GM23338 (cell line): ENCODE data around the gene MROH7. TPM values are rescaled to one million over a fixed set of nuclear protein-coding genes. Genes with fewer than 3 reads are reported as not detected.

Experiments used
- ATAC-seq: fragments of 200-7000 bp; cut with Tn5 transposase; 3 replicates; pipeline ENCODE4 v1.9.1; 2020
- DNase-seq: peaks from one replicate; pipeline ENCODE4 v3.0.0-alpha.2; 2015; ENCODE audit warnings: low spot score
- H2AFZ ChIP-seq: fragments of 200-600 bp; sonication (generic); 2 replicates; pipeline ENCODE4 v1.8.0; 2016; ENCODE audit warnings: antibody characterized with exemption, mild to moderate bottlenecking, moderate library complexity
- H3F3A ChIP-seq: fragments of 200-600 bp; sonication (generic); replicated peaks from 2 replicates; pipeline ENCODE4 v1.8.0; 2017; ENCODE audit warnings: antibody characterized with exemption, mixed run types, low read depth
- H3K27ac ChIP-seq: fragments of 200-600 bp; sonication (generic); 2 replicates; pipeline ENCODE4 v1.6.1; 2016; ENCODE audit warnings: low read depth
- H3K27me3 ChIP-seq: fragments of 200-600 bp; sonication (generic); 2 replicates; pipeline ENCODE4 v1.8.0; 2016; ENCODE audit warnings: mild to moderate bottlenecking, mixed run types, moderate library complexity; ENCODE audit not compliant: insufficient read depth
- H3K36me3 ChIP-seq: fragments of 200-600 bp; sonication (generic); 2 replicates; pipeline ENCODE4 v1.8.0; 2016; ENCODE audit warnings: mild to moderate bottlenecking; ENCODE audit not compliant: insufficient read depth
- H3K4me1 ChIP-seq: fragments of 200-600 bp; sonication (generic); 2 replicates; pipeline ENCODE4 v1.8.0; 2016; ENCODE audit warnings: mild to moderate bottlenecking, moderate library complexity; ENCODE audit not compliant: insufficient read depth
- H3K4me2 ChIP-seq: fragments of 200-600 bp; sonication (generic); 2 replicates; pipeline ENCODE4 v1.7.1; 2017; ENCODE audit warnings: mixed run types
- H3K4me3 ChIP-seq: fragments of 200-600 bp; sonication (generic); 2 replicates; pipeline ENCODE4 v1.6.1; 2016; ENCODE audit warnings: mixed run types
- H3K79me2 ChIP-seq: fragments of 200-600 bp; sonication (generic); replicated peaks from 2 replicates; pipeline ENCODE4 v1.8.0; 2017; ENCODE audit warnings: mild to moderate bottlenecking; ENCODE audit not compliant: insufficient read depth
- H3K9me2 ChIP-seq: fragments of 200-600 bp; sonication (generic); 2 replicates; pipeline ENCODE4 v1.8.0; 2017; ENCODE audit not compliant: insufficient read depth
- H4K20me1 ChIP-seq: fragments of 200-600 bp; sonication (generic); replicated peaks from 2 replicates; pipeline ENCODE4 v1.8.0; 2017; ENCODE audit warnings: mild to moderate bottlenecking; ENCODE audit not compliant: insufficient read depth
- H3K27ac Mint-ChIP-seq: 2 replicates; pipeline ENCODE4 v1.8.0; 2020; ENCODE audit warnings: inconsistent platforms, mild to moderate bottlenecking, moderate library complexity, mixed read lengths
- H3K27me3 Mint-ChIP-seq: 3 replicates; pipeline ENCODE4 v1.8.0; 2022; ENCODE audit warnings: low read depth, mild to moderate bottlenecking, moderate library complexity, mixed read lengths, inconsistent platforms; ENCODE audit not compliant: insufficient read depth, poor library complexity
- H3K36me3 Mint-ChIP-seq: 3 replicates; pipeline ENCODE4 v1.8.0; 2021; ENCODE audit warnings: low read depth, mild to moderate bottlenecking, inconsistent platforms, moderate library complexity, mixed read lengths
- H3K4me1 Mint-ChIP-seq: 3 replicates; pipeline ENCODE4 v1.8.0; 2020; ENCODE audit warnings: mild to moderate bottlenecking, inconsistent platforms, mixed read lengths
- H3K4me3 Mint-ChIP-seq: 3 replicates; pipeline ENCODE4 v1.8.0; 2021; ENCODE audit warnings: moderate library complexity, mild to moderate bottlenecking, inconsistent platforms, mixed read lengths
- H3K9me3 Mint-ChIP-seq: 3 replicates; pipeline ENCODE4 v1.8.0; 2020; ENCODE audit warnings: moderate library complexity, mild to moderate bottlenecking, inconsistent platforms, mixed read lengths
- CREB1 ChIP-seq: fragments of 250-450 bp; sonication (Bioruptor Pico); IDR thresholded peaks from 2 replicates; pipeline ENCODE4 v1.5.0; 2020; ENCODE audit warnings: low read depth, mild to moderate bottlenecking, moderate library complexity
- EZH2 ChIP-seq: fragments of 200-600 bp; sonication (generic); IDR thresholded peaks from one replicate; pipeline ENCODE4 v1.8.0; 2017; ENCODE audit warnings: antibody characterized with exemption, mild to moderate bottlenecking, low read depth; ENCODE audit not compliant: unreplicated experiment
- EZH2phosphoT487 ChIP-seq: fragments of 200-600 bp; sonication (generic); IDR thresholded peaks from one replicate; pipeline ENCODE4 v1.8.1; 2018; ENCODE audit warnings: antibody characterized with exemption; ENCODE audit not compliant: unreplicated experiment
- JUNB ChIP-seq: IDR thresholded peaks from one replicate; pipeline ENCODE4 v1.6.1; 2016; ENCODE audit warnings: antibody characterized with exemption; ENCODE audit not compliant: unreplicated experiment
- NANOG ChIP-seq: IDR thresholded peaks from 2 replicates; pipeline ENCODE4 v1.6.1; 2016; ENCODE audit warnings: antibody characterized with exemption, borderline replicate concordance
- POLR2AphosphoS5 ChIP-seq: IDR thresholded peaks from 2 replicates; pipeline ENCODE4 v1.6.1; 2016; ENCODE audit warnings: antibody characterized with exemption, low read depth
- STAT1 ChIP-seq: IDR thresholded peaks from one replicate; pipeline ENCODE4 v1.6.1; 2016; ENCODE audit warnings: antibody characterized with exemption; ENCODE audit not compliant: unreplicated experiment
- ZNF114 ChIP-seq: fragments of 250-450 bp; sonication (Bioruptor Pico); IDR thresholded peaks from 2 replicates; pipeline ENCODE4 v1.5.0; 2020; ENCODE audit warnings: mild to moderate bottlenecking, moderate library complexity
- ZNF331 ChIP-seq: fragments of 250-450 bp; sonication (Bioruptor Pico); IDR thresholded peaks from 2 replicates; pipeline ENCODE4 v1.5.0; 2020; ENCODE audit warnings: low read depth, mild to moderate bottlenecking, moderate library complexity
- polyA plus RNA-seq: library from polyadenylated mRNA; unstranded; fragments of >200 nt; fragmentation: Nextera tagmentation; extraction: Ambion mirVana; gene quantifications from 2 replicates; pipeline ENCODE4 v1.2.1, GENCODE V29; 2016
- total RNA-seq: library from RNA; depleted of rRNA; stranded (reverse); fragments of >200 nt; shearing (Covaris generic); gene quantifications from 2 replicates; pipeline ENCODE4 v1.2.3, GENCODE V29; 2014
- TF ChIP-seq, protein P1 (sequence below), 2 experiments: fragments of 200-600 bp in 1 of 2; sonication (generic) in 1 of 2; conservative IDR thresholded peaks; 2 replicates each; pipeline versions ENCODE4 v1.5.1 to v1.6.1; 2016 to 2017; ENCODE audit warnings: antibody characterized with exemption in 2 of 2, low read depth in 2 of 2, mild to moderate bottlenecking in 2 of 2, moderate library complexity in 1 of 2
- TF ChIP-seq, protein P2 (sequence below): IDR thresholded peaks from 2 replicates; pipeline ENCODE4 v1.6.1; 2016; ENCODE audit warnings: antibody characterized with exemption
- TF ChIP-seq, protein P3 (sequence below): IDR thresholded peaks from one replicate; pipeline ENCODE4 v1.6.1; 2018; ENCODE audit warnings: antibody characterized with exemption; ENCODE audit not compliant: unreplicated experiment

Gene MROH7
- total and polyA plus RNA-seq, 2 experiments from 2014 or later: 0.17 TPM; not detected in 1

DNA sequence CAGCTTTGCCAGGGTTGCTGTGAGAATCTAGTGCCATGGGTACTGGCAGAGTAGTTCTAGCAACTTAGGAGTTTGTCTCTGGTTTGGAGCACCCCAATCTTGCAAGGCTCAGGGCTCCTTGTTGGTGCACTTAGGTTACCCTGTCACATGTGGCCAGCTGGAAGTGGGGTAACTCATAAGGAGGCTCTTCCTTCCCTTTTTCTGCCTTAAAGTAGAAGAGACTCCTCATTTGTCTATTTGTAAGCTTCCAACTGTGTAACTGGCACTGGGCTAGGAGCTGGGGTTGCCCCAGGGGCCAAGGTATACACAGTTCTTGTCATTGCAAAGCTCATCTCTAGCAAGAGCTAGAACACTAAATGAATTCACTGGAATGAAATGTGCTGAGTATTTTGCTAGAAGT lies 10.6 kb downstream of the MROH7 start (continued):
- TF ChIP-seq, protein P1, sequence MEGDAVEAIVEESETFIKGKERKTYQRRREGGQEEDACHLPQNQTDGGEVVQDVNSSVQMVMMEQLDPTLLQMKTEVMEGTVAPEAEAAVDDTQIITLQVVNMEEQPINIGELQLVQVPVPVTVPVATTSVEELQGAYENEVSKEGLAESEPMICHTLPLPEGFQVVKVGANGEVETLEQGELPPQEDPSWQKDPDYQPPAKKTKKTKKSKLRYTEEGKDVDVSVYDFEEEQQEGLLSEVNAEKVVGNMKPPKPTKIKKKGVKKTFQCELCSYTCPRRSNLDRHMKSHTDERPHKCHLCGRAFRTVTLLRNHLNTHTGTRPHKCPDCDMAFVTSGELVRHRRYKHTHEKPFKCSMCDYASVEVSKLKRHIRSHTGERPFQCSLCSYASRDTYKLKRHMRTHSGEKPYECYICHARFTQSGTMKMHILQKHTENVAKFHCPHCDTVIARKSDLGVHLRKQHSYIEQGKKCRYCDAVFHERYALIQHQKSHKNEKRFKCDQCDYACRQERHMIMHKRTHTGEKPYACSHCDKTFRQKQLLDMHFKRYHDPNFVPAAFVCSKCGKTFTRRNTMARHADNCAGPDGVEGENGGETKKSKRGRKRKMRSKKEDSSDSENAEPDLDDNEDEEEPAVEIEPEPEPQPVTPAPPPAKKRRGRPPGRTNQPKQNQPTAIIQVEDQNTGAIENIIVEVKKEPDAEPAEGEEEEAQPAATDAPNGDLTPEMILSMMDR (conservative IDR thresholded peaks at IDR 0.05; ENCODE audit: low read depth in 2 of 2): no peak
- TF ChIP-seq, protein P2, sequence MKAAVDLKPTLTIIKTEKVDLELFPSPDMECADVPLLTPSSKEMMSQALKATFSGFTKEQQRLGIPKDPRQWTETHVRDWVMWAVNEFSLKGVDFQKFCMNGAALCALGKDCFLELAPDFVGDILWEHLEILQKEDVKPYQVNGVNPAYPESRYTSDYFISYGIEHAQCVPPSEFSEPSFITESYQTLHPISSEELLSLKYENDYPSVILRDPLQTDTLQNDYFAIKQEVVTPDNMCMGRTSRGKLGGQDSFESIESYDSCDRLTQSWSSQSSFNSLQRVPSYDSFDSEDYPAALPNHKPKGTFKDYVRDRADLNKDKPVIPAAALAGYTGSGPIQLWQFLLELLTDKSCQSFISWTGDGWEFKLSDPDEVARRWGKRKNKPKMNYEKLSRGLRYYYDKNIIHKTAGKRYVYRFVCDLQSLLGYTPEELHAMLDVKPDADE: no peak
- TF ChIP-seq CREB1 (CRISPR knock-in tag): no peak
- TF ChIP-seq POLR2AphosphoS5: no peak

DNA sequence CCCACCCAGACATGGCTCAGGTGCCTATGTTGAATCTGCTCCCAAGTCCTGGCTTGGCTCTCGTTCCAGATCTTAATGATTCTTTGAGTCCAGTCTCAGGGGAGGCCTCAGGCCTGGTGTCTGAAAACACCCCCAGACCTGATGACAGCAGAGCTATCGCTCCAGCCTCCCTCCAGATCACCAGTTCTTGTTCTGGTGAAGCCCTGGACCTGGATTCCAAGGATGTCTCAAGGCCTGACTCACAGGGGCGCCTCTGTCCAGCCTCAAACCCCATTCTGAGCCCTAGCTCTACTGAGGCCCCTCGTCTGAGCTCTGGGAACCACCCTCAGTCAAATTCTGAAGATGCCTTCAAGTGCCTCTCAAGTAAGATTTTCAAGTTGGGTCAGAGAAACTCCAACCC lies 11.4 kb downstream of the MROH7 start:
- Mint-ChIP-seq H3K27me3 (peaks cover 15% of the 10 kb centered on the region), H3K9me3 (peaks cover 3% of the 10 kb centered on the region; the same call in 2 of the 3 replicates), H3K4me3 (no peak overlapping the region), H3K27ac (no peak overlapping the region), H3K4me1 (peaks cover 4% of the 10 kb centered on the region; the same call in 1 of the 3 replicates), H3K36me3 (no peaks in the 10 kb centered on the region)
- TF ChIP-seq, protein P3, sequence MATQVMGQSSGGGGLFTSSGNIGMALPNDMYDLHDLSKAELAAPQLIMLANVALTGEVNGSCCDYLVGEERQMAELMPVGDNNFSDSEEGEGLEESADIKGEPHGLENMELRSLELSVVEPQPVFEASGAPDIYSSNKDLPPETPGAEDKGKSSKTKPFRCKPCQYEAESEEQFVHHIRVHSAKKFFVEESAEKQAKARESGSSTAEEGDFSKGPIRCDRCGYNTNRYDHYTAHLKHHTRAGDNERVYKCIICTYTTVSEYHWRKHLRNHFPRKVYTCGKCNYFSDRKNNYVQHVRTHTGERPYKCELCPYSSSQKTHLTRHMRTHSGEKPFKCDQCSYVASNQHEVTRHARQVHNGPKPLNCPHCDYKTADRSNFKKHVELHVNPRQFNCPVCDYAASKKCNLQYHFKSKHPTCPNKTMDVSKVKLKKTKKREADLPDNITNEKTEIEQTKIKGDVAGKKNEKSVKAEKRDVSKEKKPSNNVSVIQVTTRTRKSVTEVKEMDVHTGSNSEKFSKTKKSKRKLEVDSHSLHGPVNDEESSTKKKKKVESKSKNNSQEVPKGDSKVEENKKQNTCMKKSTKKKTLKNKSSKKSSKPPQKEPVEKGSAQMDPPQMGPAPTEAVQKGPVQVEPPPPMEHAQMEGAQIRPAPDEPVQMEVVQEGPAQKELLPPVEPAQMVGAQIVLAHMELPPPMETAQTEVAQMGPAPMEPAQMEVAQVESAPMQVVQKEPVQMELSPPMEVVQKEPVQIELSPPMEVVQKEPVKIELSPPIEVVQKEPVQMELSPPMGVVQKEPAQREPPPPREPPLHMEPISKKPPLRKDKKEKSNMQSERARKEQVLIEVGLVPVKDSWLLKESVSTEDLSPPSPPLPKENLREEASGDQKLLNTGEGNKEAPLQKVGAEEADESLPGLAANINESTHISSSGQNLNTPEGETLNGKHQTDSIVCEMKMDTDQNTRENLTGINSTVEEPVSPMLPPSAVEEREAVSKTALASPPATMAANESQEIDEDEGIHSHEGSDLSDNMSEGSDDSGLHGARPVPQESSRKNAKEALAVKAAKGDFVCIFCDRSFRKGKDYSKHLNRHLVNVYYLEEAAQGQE: no peak
- TF ChIP-seq EZH2phosphoT487 (no peak), ZNF114 (CRISPR knock-in tag) (no peak), EZH2 (no peak), ZNF331 (no peak), NANOG (no peak), POLR2AphosphoS5 (no peak), JUNB (no peak), STAT1 (no peak)
- TF ChIP-seq, protein P1 (conservative IDR thresholded peaks at IDR 0.05; ENCODE audit: low read depth in 2 of 2): no peak
- no peak for ATAC-seq
- Histone ChIP-seq H3K9me2 (no peaks in the 10 kb centered on the region), H3K27ac (no peak overlapping the region), H4K20me1 (no peaks in the 10 kb centered on the region), H3K4me2 (no peak overlapping the region), H3K4me3 (no peak overlapping the region), H3F3A (no peaks in the 10 kb centered on the region), H3K4me1 (no peaks in the 10 kb centered on the region), H3K36me3 (no peaks in the 10 kb centered on the region), H3K27me3 (no peaks in the 10 kb centered on the region), H3K79me2 (no peaks in the 10 kb centered on the region), H2AFZ (no peak overlapping the region)
- DNase-seq: no peak
